HG02610 (cell line): ENCODE data around the gene TNNT1.
A peak's percentile ranks its signal among the peaks of the same experiment; 100 is the strongest.
"Not testable (repeated sequence)": the region's sequence is repeated elsewhere in the genome, so short reads cannot be mapped to it uniquely, and the experiment has no call there.

Experiments used
- ATAC-seq: cut with Tn5 transposase; IDR thresholded peaks from one replicate; pipeline ENCODE4 v1.9.1; 2021; ENCODE audit warnings: mild to moderate bottlenecking, moderate library complexity; ENCODE audit not compliant: unreplicated experiment

TNNT1 gene

GRCh38 chr19:55171440-55171839 lies 22.4 kb upstream of the TNNT1 start:
- ATAC-seq = no peak

- no peak for ATAC-seq
Measured at GRCh38 chr19:55169136-55169535, 20.1 kb upstream of the TNNT1 start.

- peak; percentile 71 for ATAC-seq
Measured at GRCh38 chr19:55166530-55167268, 17.7 kb upstream of the TNNT1 start, which contains the start of gene DNAAF3. DNAAF3 (minus strand) TSS chr19:55166613; CDS start chr19:55166413, 200 bp downstream.

- no peak for ATAC-seq
Measured at GRCh38 chr19:55165952-55166529, 17.0 kb upstream of the TNNT1 start.

GRCh38 chr19:55161571-55162322 lies 12.7 kb upstream of the TNNT1 start:
- ATAC-seq = no peak

GRCh38 chr19:55160986-55161365 lies 12.0 kb upstream of the TNNT1 start:
- ATAC-seq = no peak

- ATAC-seq = no peak
Measured at GRCh38 chr19:55160128-55160985, 11.4 kb upstream of the TNNT1 start.

GRCh38 chr19:55158848-55159749 lies 10.1 kb upstream of the TNNT1 start:
- no peak for ATAC-seq

GRCh38 chr19:55158423-55158822 lies 9.4 kb upstream of the TNNT1 start:
- no peak for ATAC-seq

GRCh38 chr19:55157064-55157908 lies 8.3 kb upstream of the TNNT1 start, which contains the start of gene TNNI3:
TNNI3 (minus strand) TSS chr19:55157732; CDS start chr19:55157589, 143 bp downstream.
- no peak for ATAC-seq

- no peak for ATAC-seq
Measured at GRCh38 chr19:55156202-55157063, 7.4 kb upstream of the TNNT1 start.

GRCh38 chr19:55155784-55156183 lies 6.8 kb upstream of the TNNT1 start:
- ATAC-seq = not testable (repeated sequence)

GRCh38 chr19:55153652-55154264 lies 4.8 kb upstream of the TNNT1 start:
- no peak for ATAC-seq

GRCh38 chr19:55152017-55152416 lies 3.0 kb upstream of the TNNT1 start:
- no peak for ATAC-seq

- no peak for ATAC-seq
Measured at GRCh38 chr19:55147545-55148251, 1.3 kb downstream of the TNNT1 start.

- no peak for ATAC-seq
Measured at GRCh38 chr19:55146705-55147273, 2.2 kb downstream of the TNNT1 start.
